SK-N-SH treated with all-trans-retinoic acid at 6 μM for 48 hours (cell line): ENCODE data around the gene PAPPA2.

Experiments used
- ATAC-seq: fragments of 200-7000 bp; cut with Tn5 transposase; 3 replicates; pipeline ENCODE4 v1.9.1; 2020; ENCODE audit warnings: mild to moderate bottlenecking, moderate library complexity
- ARNTL ChIP-seq: fragments of 450-650 bp; formaldehyde crosslinking; IDR thresholded peaks from 2 replicates; pipeline ENCODE4 v1.5.0; 2020; ENCODE audit warnings: low read depth, mild to moderate bottlenecking, moderate library complexity, borderline replicate concordance
- BACH2 ChIP-seq: fragments of 250-450 bp; sonication (Bioruptor Pico); IDR thresholded peaks from 2 replicates; pipeline ENCODE4 v1.9.0; 2021; ENCODE audit warnings: mild to moderate bottlenecking, borderline replicate concordance
- CSDC2 ChIP-seq: fragments of 250-450 bp; sonication (Bioruptor Pico); IDR thresholded peaks from 2 replicates; pipeline ENCODE4 v1.5.0; 2020; ENCODE audit warnings: mild to moderate bottlenecking, moderate library complexity
- CSRNP3 ChIP-seq: fragments of 250-450 bp; sonication (Bioruptor Pico); IDR thresholded peaks from 2 replicates; pipeline ENCODE4 v1.5.1; 2021; ENCODE audit warnings: mild to moderate bottlenecking, moderate library complexity
- ESRRG ChIP-seq: fragments of 250-450 bp; sonication (Bioruptor Pico); IDR thresholded peaks from 2 replicates; pipeline ENCODE4 v1.6.1; 2021; ENCODE audit warnings: mild to moderate bottlenecking
- ISL1 ChIP-seq: fragments of 250-450 bp; sonication (Bioruptor Pico); IDR thresholded peaks from 2 replicates; pipeline ENCODE4 v2.1.2; 2022; ENCODE audit warnings: mild to moderate bottlenecking, moderate library complexity
- OSR1 ChIP-seq: fragments of 250-450 bp; sonication (Bioruptor Pico); IDR thresholded peaks from 2 replicates; pipeline ENCODE4 v1.8.0; 2022; ENCODE audit warnings: moderate library complexity, mild to moderate bottlenecking, inconsistent platforms
- PATZ1 ChIP-seq: fragments of 250-450 bp; sonication (Bioruptor Pico); IDR thresholded peaks from 2 replicates; pipeline ENCODE4 v1.8.0; 2020; ENCODE audit warnings: mild to moderate bottlenecking, moderate library complexity, borderline replicate concordance
- POU6F1 ChIP-seq: fragments of 250-450 bp; sonication (Bioruptor Pico); IDR thresholded peaks from 2 replicates; pipeline ENCODE4 v1.8.0; 2021; ENCODE audit warnings: low read depth, mild to moderate bottlenecking, moderate library complexity, borderline replicate concordance
- PPARA ChIP-seq: fragments of 250-450 bp; sonication (Bioruptor Pico); IDR thresholded peaks from 2 replicates; pipeline ENCODE4 v1.5.0; 2020; ENCODE audit warnings: mild to moderate bottlenecking, borderline replicate concordance
- RARB ChIP-seq: fragments of 250-450 bp; sonication (Bioruptor Pico); IDR thresholded peaks from 2 replicates; pipeline ENCODE4 v1.8.0; 2021; ENCODE audit warnings: mild to moderate bottlenecking, moderate library complexity
- TCF4 ChIP-seq: fragments of 250-450 bp; sonication (Bioruptor Pico); IDR thresholded peaks from 2 replicates; pipeline ENCODE4 v1.8.0; 2021; ENCODE audit warnings: mild to moderate bottlenecking, moderate library complexity, borderline replicate concordance
- TOX ChIP-seq: fragments of 250-450 bp; sonication (Bioruptor Pico); IDR thresholded peaks from 2 replicates; pipeline ENCODE4 v1.8.0; 2021; ENCODE audit warnings: mild to moderate bottlenecking, moderate library complexity, borderline replicate concordance
- ZC3H10 ChIP-seq: fragments of 250-450 bp; sonication (Bioruptor Pico); IDR thresholded peaks from 2 replicates; pipeline ENCODE4 v1.5.1; 2021; ENCODE audit warnings: mild to moderate bottlenecking, moderate library complexity
- ZFP3 ChIP-seq: fragments of 250-450 bp; sonication (Bioruptor Pico); IDR thresholded peaks from 2 replicates; pipeline ENCODE4 v1.5.0; 2020; ENCODE audit warnings: mild to moderate bottlenecking, moderate library complexity
- ZFP30 ChIP-seq: fragments of 450-650 bp; formaldehyde crosslinking; IDR thresholded peaks from 2 replicates; pipeline ENCODE4 v1.5.0; 2022; ENCODE audit warnings: mild to moderate bottlenecking, moderate library complexity
- ZNF565 ChIP-seq: fragments of 450-650 bp; formaldehyde crosslinking; conservative IDR thresholded peaks from 2 replicates; pipeline ENCODE4 v1.5.0; 2020; ENCODE audit warnings: low read depth, mild to moderate bottlenecking, moderate library complexity
- ZNF70 ChIP-seq: fragments of 450-650 bp; formaldehyde crosslinking; IDR thresholded peaks from 2 replicates; pipeline ENCODE4 v1.5.0; 2020; ENCODE audit warnings: mild to moderate bottlenecking, moderate library complexity
- ZNF8 ChIP-seq: fragments of 450-650 bp; formaldehyde crosslinking; IDR thresholded peaks from 2 replicates; pipeline ENCODE4 v1.5.0; 2020; ENCODE audit warnings: mild to moderate bottlenecking, moderate library complexity
- TF ChIP-seq, protein P1 (sequence below): fragments of 250-450 bp; sonication (Bioruptor Pico); IDR thresholded peaks from 2 replicates; pipeline ENCODE4 v1.5.0; 2020; ENCODE audit warnings: mild to moderate bottlenecking, moderate library complexity

The PAPPA2 gene

DNA sequence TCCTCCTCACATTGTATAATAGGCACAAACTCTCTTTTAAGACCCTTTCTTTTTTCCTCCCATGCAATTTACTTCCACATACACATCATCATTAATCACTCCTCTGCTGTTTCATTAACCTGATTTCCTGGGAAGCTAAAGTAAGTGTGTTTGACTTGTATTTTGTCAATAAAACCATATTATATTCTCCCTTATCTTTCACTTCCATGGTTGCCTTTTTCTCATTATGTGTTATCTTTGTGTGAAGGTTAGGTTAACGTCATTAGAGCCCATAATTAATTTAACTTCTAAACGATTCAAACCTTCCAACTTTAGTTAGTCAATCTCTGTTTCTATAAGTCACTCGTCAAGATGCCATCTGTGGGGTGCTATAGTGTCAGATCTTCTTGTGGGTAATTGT lies 313.0 kb downstream of the PAPPA2 start (continued):
- TF ChIP-seq POU6F1 (CRISPR knock-in tag) (no peak), TCF4 (CRISPR knock-in tag) (peak; percentile 95), CSDC2 (CRISPR knock-in tag) (no peak)

- no peak for ATAC-seq
- TF ChIP-seq, protein P1, sequence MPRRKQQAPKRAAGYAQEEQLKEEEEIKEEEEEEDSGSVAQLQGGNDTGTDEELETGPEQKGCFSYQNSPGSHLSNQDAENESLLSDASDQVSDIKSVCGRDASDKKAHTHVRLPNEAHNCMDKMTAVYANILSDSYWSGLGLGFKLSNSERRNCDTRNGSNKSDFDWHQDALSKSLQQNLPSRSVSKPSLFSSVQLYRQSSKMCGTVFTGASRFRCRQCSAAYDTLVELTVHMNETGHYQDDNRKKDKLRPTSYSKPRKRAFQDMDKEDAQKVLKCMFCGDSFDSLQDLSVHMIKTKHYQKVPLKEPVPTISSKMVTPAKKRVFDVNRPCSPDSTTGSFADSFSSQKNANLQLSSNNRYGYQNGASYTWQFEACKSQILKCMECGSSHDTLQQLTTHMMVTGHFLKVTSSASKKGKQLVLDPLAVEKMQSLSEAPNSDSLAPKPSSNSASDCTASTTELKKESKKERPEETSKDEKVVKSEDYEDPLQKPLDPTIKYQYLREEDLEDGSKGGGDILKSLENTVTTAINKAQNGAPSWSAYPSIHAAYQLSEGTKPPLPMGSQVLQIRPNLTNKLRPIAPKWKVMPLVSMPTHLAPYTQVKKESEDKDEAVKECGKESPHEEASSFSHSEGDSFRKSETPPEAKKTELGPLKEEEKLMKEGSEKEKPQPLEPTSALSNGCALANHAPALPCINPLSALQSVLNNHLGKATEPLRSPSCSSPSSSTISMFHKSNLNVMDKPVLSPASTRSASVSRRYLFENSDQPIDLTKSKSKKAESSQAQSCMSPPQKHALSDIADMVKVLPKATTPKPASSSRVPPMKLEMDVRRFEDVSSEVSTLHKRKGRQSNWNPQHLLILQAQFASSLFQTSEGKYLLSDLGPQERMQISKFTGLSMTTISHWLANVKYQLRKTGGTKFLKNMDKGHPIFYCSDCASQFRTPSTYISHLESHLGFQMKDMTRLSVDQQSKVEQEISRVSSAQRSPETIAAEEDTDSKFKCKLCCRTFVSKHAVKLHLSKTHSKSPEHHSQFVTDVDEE (CRISPR knock-in tag), result peak; percentile 62; the same call in 1 of the 2 replicates
- TF ChIP-seq PPARA, result no peak
- TF ChIP-seq ZNF565 (CRISPR knock-in tag), result no peak
- peak; percentile 81 for TF ChIP-seq ISL1 (CRISPR knock-in tag)
- peak; percentile 78 for TF ChIP-seq TCF4 (CRISPR knock-in tag)
Observed at GRCh38 chr1:176778056-176778455, 315.1 kb downstream of the PAPPA2 start.

- TF ChIP-seq TCF4 (CRISPR knock-in tag), result no peak
- TF ChIP-seq ZFP3 (CRISPR knock-in tag), result no peak
- TF ChIP-seq PATZ1 (CRISPR knock-in tag), result no peak
- TF ChIP-seq BACH2 (CRISPR knock-in tag), result no peak
- no peak for TF ChIP-seq ZC3H10 (CRISPR knock-in tag)
- TF ChIP-seq ISL1 (CRISPR knock-in tag), result no peak
- TF ChIP-seq RARB (CRISPR knock-in tag), result no peak
- TF ChIP-seq ESRRG (CRISPR knock-in tag), result no peak
- no peak for TF ChIP-seq ARNTL (CRISPR knock-in tag)
- TF ChIP-seq ZFP30, result no peak
- no peak for TF ChIP-seq CSRNP3 (CRISPR knock-in tag)
- no peak for TF ChIP-seq ZNF8 (CRISPR knock-in tag)
- no peak for TF ChIP-seq TOX (CRISPR knock-in tag)
- TF ChIP-seq CSDC2 (CRISPR knock-in tag), result no peak
- TF ChIP-seq ZNF70, result no peak
- TF ChIP-seq, protein P1 (CRISPR knock-in tag), result no peak
- no peak for TF ChIP-seq ZNF565 (CRISPR knock-in tag)
- no peak for TF ChIP-seq OSR1 (CRISPR knock-in tag)
- TF ChIP-seq, all 23 proteins: peak for 0
- no peak for ATAC-seq
Observed at GRCh38 chr1:176779992-176780328, 317.0 kb downstream of the PAPPA2 start.
